ENCODE data around the gene OBSCN. TPM values are rescaled to one million over a fixed set of nuclear protein-coding genes. Genes with fewer than 3 reads are reported as not detected.

OBSCN gene
- total RNA-seq, 3 donors from 2014 or later: 6.3 to 9.3 (median 7.5) TPM

GRCh38 chr1:228194436-228194835 is 13.4 kb upstream of the OBSCN start:
- H3K27me3 Mint-ChIP-seq (ENCODE audit: low read depth): no peaks in the 10 kb centered on the region
- no peak overlapping the region for H3K4me3 Mint-ChIP-seq

GRCh38 chr1:228194921-228195812 is 12.7 kb upstream of the OBSCN start:
- peaks cover 11% of the 10 kb centered on the region for H3K9me3 Mint-ChIP-seq
- peaks cover 22% of the 10 kb centered on the region for H3K36me3 Mint-ChIP-seq (ENCODE audit: insufficient read depth)
- H3K4me3 Mint-ChIP-seq: no peak overlapping the region
- no peak for ATAC-seq
- H3K4me1 Mint-ChIP-seq (ENCODE audit: low read depth): no peaks in the 10 kb centered on the region
- no peaks in the 10 kb centered on the region for H3K27me3 Mint-ChIP-seq (ENCODE audit: low read depth)
- DNase-seq: no peak

More at GRCh38 chr1:228194436-228194835, 13.4 kb upstream of the OBSCN start:
- Mint-ChIP-seq H3K36me3 (ENCODE audit: insufficient read depth) (peaks cover 18% of the 10 kb centered on the region), H3K4me1 (ENCODE audit: low read depth) (peaks cover 3% of the 10 kb centered on the region), H3K9me3 (peaks cover 7% of the 10 kb centered on the region)
- no peak for ATAC-seq
- no peak for DNase-seq

- Mint-ChIP-seq H3K36me3 (ENCODE audit: insufficient read depth) (peaks cover 27% of the 10 kb centered on the region), H3K4me3 (no peak overlapping the region), H3K9me3 (peaks cover 11% of the 10 kb centered on the region), H3K4me1 (ENCODE audit: low read depth) (no peaks in the 10 kb centered on the region), H3K27me3 (ENCODE audit: low read depth) (no peaks in the 10 kb centered on the region)
- DNase-seq (no peak), ATAC-seq (no peak)
Measured at GRCh38 chr1:228197555-228198147, 10.2 kb upstream of the OBSCN start.

- Mint-ChIP-seq H3K27me3 (ENCODE audit: low read depth) (peaks cover 3% of the 10 kb centered on the region), H3K9me3 (peaks cover 11% of the 10 kb centered on the region), H3K36me3 (ENCODE audit: insufficient read depth) (peaks cover 27% of the 10 kb centered on the region), H3K4me3 (no peak overlapping the region), H3K4me1 (ENCODE audit: low read depth) (no peaks in the 10 kb centered on the region)
- no peak for ATAC-seq
- DNase-seq: no peak
Measured at GRCh38 chr1:228198977-228199590, 8.8 kb upstream of the OBSCN start.

GRCh38 chr1:228204958-228205357 is 2.9 kb upstream of the OBSCN start:
- ATAC-seq (no peak), DNase-seq (no peak)
- Mint-ChIP-seq H3K4me1 (ENCODE audit: low read depth) (no peaks in the 10 kb centered on the region), H3K9me3 (no peaks in the 10 kb centered on the region), H3K27me3 (ENCODE audit: low read depth) (peaks cover 5% of the 10 kb centered on the region), H3K36me3 (ENCODE audit: insufficient read depth) (peaks cover 6% of the 10 kb centered on the region), H3K4me3 (no peak overlapping the region)

- H3K4me1 Mint-ChIP-seq (ENCODE audit: low read depth): no peaks in the 10 kb centered on the region
- no peaks in the 10 kb centered on the region for H3K9me3 Mint-ChIP-seq
- DNase-seq (no peak), ATAC-seq (no peak)
- H3K36me3 Mint-ChIP-seq (ENCODE audit: insufficient read depth): no peaks in the 10 kb centered on the region
- peaks cover 7% of the 10 kb centered on the region for H3K27me3 Mint-ChIP-seq (ENCODE audit: low read depth)
- H3K4me3 Mint-ChIP-seq: no peak overlapping the region
Measured at GRCh38 chr1:228205526-228206436, 2.1 kb upstream of the OBSCN start.

GRCh38 chr1:228206582-228207351 is 1.1 kb upstream of the OBSCN start:
- peaks cover 3% of the 10 kb centered on the region for H3K36me3 Mint-ChIP-seq (ENCODE audit: insufficient read depth)
- no peak overlapping the region for H3K4me3 Mint-ChIP-seq
- H3K27me3 Mint-ChIP-seq (ENCODE audit: low read depth): peaks cover 7% of the 10 kb centered on the region
- DNase-seq: no peak
- H3K4me1 Mint-ChIP-seq (ENCODE audit: low read depth): no peaks in the 10 kb centered on the region
- no peak for ATAC-seq
- no peaks in the 10 kb centered on the region for H3K9me3 Mint-ChIP-seq

- H3K4me3 Mint-ChIP-seq: no peak overlapping the region
- H3K4me1 Mint-ChIP-seq (ENCODE audit: low read depth): no peaks in the 10 kb centered on the region
- peaks cover 3% of the 10 kb centered on the region for H3K36me3 Mint-ChIP-seq (ENCODE audit: insufficient read depth)
- ATAC-seq (no peak), DNase-seq (no peak)
- H3K9me3 Mint-ChIP-seq: no peaks in the 10 kb centered on the region
- peaks cover 7% of the 10 kb centered on the region for H3K27me3 Mint-ChIP-seq (ENCODE audit: low read depth)
Measured at GRCh38 chr1:228207381-228207810, 448 bp upstream of the OBSCN start.

GRCh38 chr1:228208831-228209551 is 1.1 kb downstream of the OBSCN start:
- H3K27me3 Mint-ChIP-seq (ENCODE audit: low read depth): peaks cover 4% of the 10 kb centered on the region
- ATAC-seq (no peak), DNase-seq (no peak)
- H3K36me3 Mint-ChIP-seq (ENCODE audit: insufficient read depth): peaks cover 3% of the 10 kb centered on the region
- H3K4me1 Mint-ChIP-seq (ENCODE audit: low read depth): peaks cover 2% of the 10 kb centered on the region
- no peak overlapping the region for H3K4me3 Mint-ChIP-seq
- H3K9me3 Mint-ChIP-seq: no peaks in the 10 kb centered on the region

- peaks cover 3% of the 10 kb centered on the region for H3K36me3 Mint-ChIP-seq (ENCODE audit: insufficient read depth)
- H3K4me3 Mint-ChIP-seq: no peak overlapping the region
- H3K27me3 Mint-ChIP-seq (ENCODE audit: low read depth): peaks cover 4% of the 10 kb centered on the region
- H3K9me3 Mint-ChIP-seq: no peaks in the 10 kb centered on the region
- ATAC-seq (no peak), DNase-seq (no peak)
- H3K4me1 Mint-ChIP-seq (ENCODE audit: low read depth): peaks cover 3% of the 10 kb centered on the region
Measured at GRCh38 chr1:228209657-228210056, 1.8 kb downstream of the OBSCN start.

- H3K36me3 Mint-ChIP-seq (ENCODE audit: insufficient read depth): peaks cover 3% of the 10 kb centered on the region
- no peak for DNase-seq
- H3K9me3 Mint-ChIP-seq: no peaks in the 10 kb centered on the region
- ATAC-seq: no peak
- H3K27me3 Mint-ChIP-seq (ENCODE audit: low read depth): peaks cover 4% of the 10 kb centered on the region
- H3K4me3 Mint-ChIP-seq: no peak overlapping the region
- peaks cover 5% of the 10 kb centered on the region for H3K4me1 Mint-ChIP-seq (ENCODE audit: low read depth)
Measured at GRCh38 chr1:228210076-228210651, 2.3 kb downstream of the OBSCN start.

- Mint-ChIP-seq H3K4me3 (no peak overlapping the region), H3K27me3 (ENCODE audit: low read depth) (peaks cover 4% of the 10 kb centered on the region)
Measured at GRCh38 chr1:228210712-228211530, 3.1 kb downstream of the OBSCN start.

More at GRCh38 chr1:228210712-228211530, 3.1 kb downstream of the OBSCN start:
- DNase-seq: no peak
- H3K9me3 Mint-ChIP-seq: no peaks in the 10 kb centered on the region
- H3K36me3 Mint-ChIP-seq (ENCODE audit: insufficient read depth): peaks cover 3% of the 10 kb centered on the region
- ATAC-seq: no peak
- H3K4me1 Mint-ChIP-seq (ENCODE audit: low read depth): peaks cover 5% of the 10 kb centered on the region
